Adipose tissue (tissue), 3 donors: ENCODE measurements around the gene CTXND1. TPM values are rescaled to one million over a fixed set of nuclear protein-coding genes. Genes with fewer than 3 reads are reported as not detected.
"Not testable (repeated sequence)": the region's sequence is repeated elsewhere in the genome, so short reads cannot be mapped to it uniquely, and the experiment has no call there.

Experiments
- H3K27ac ChIP-seq: one replicate; pipeline ENCODE4 v1.5.1; 2013; ENCODE audit warnings: low read depth, low read length
- WGBS, 3 donors: extraction: QIAGEN DNeasy Blood & Tissue Kit; methylation state at CpG; one replicate each; pipeline ENCODE4 v1.1.7; 2013; 5-methylcytosine and 5-hydroxymethylcytosine counted together
- polyA plus RNA-seq, 3 donors: library from polyadenylated mRNA; stranded (reverse); fragments of 200-250 nt; gene quantifications; one replicate each; pipeline ENCODE4 v1.2.3, GENCODE V29; 2013
- donor health status: healthy with polysubstance abuse.
- donor health status: Bipolar disorder and iron deficiency.
- donor health status: healthy.

The CTXND1 gene
- polyA plus RNA-seq, 3 donors = 0.12 to 0.33 (median 0.22) TPM

- 58 to 65% (median 60%) methylated on average over 10 of the region's 10 CpGs for WGBS, 3 donors
- no peak overlapping the region for H3K27ac ChIP-seq
Observed at GRCh38 chr15:80173022-80173759, 78.8 kb downstream of the CTXND1 start.

- 74 to 90% (median 86%) methylated on average over 8 of the region's 8 CpGs for WGBS, 3 donors
- no peak overlapping the region for H3K27ac ChIP-seq
Observed at GRCh38 chr15:80172401-80172800, 79.6 kb downstream of the CTXND1 start.

GRCh38 chr15:80171787-80172186, 80.2 kb downstream of the CTXND1 start:
- 59 to 76% (median 62%) methylated on average over 4 of the region's 4 CpGs for WGBS, 3 donors

GRCh38 chr15:80170596-80170995, 81.4 kb downstream of the CTXND1 start:
- whole genome bisulfite sequencing, 3 donors = 86 to 100% (median 95%) methylated on average over 2 of the region's 2 CpGs
- H3K27ac ChIP-seq = no peak overlapping the region

More at GRCh38 chr15:80171787-80172186, 80.2 kb downstream of the CTXND1 start:
- no peak overlapping the region for H3K27ac ChIP-seq

DNA sequence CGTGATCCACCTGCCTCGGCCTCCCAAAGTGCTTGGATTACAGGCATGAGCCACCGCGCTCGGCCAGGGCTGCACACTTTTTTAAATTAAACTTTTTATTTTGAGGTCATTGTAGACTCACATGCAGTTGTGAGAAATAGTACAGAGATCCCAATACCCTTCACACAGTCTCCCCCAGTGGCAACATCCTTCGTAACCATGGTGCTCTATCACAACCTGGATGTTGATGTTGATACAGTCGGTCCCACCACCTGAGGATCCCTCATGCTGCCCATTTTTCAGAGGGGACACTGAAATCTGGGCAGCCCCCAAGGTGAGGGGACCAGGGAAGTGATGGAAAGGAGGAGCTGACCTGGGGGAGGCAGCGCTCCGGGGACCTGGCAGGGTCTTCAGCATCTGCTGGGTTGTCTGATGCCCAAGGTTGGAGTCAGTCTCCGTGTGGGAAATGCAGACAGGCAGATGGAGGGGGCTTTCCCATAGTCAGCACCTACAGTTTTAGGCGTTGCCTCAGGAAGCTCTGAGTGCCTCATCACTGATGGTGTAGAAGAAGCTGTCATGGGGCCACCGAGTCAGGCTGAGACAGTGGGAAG, 82.2 kb downstream of the CTXND1 start:
- H3K27ac ChIP-seq = no peak overlapping the region
- WGBS, 3 donors = 95 to 96% (median 95%) methylated on average over 12 of the region's 12 CpGs

DNA sequence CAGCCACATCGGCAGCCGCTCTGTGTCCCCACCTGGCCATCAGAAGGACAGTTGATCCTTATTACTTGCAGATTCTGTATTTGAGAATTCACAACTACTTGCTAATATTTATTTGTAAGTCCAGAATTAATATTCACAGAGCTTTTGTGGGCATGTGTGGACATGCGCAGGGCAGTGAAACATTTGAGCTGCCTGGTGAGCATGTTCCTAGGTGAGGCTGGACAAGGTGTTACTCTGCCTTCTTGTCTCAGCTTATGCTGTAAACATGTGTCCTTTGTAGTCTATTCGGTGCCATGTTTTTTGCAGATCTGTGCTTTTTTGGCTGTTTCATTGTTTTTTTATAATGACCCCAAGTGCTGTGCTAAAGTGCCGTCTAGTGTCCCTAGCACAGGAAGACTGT, 83.6 kb downstream of the CTXND1 start:
- no peak overlapping the region for H3K27ac ChIP-seq
- 86 to 97% (median 94%) methylated on average over 5 of the region's 5 CpGs for WGBS, 3 donors

- H3K27ac ChIP-seq = no peak overlapping the region
- 93 to 95% (median 94%) methylated on average over 8 of the region's 8 CpGs for WGBS, 3 donors
Observed at GRCh38 chr15:80167936-80168335, 84.1 kb downstream of the CTXND1 start.

- no peak overlapping the region for H3K27ac ChIP-seq
- 95 to 100% (median 98%) methylated on average over 1 of the region's 1 CpG for WGBS, 3 donors
Observed at GRCh38 chr15:80163897-80164296, 88.1 kb downstream of the CTXND1 start.

- H3K27ac ChIP-seq = no peak overlapping the region
Observed at GRCh38 chr15:80163217-80163616, 88.8 kb downstream of the CTXND1 start.

DNA sequence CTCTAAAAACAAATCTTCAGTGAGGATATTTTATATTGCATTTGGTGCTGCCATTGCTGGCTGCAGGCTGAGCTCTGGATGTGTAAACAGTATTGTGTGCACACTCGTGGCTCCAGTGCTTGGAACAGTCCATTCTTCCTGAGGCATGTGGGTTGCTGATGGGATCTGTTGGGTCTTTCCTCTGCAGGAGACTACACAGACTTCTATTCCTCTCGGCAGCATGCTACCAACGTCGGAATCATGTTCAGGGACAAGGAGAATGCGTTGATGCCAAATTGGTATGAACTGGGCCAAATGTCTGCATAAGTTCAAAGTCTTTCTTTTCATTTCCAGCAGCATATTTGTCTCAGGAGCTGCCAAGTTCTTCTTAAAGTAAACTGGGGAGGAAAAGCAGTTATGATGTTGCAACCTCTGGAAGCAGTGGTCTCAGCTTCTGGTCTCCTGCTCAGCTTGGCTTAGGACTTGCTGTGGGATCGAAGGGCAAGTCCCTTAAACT, 89.9 kb downstream of the CTXND1 start:
- WGBS, 3 donors = 39 to 52% (median 48%) methylated on average over 6 of the region's 6 CpGs
- H3K27ac ChIP-seq = no peak overlapping the region

More at GRCh38 chr15:80163217-80163616, 88.8 kb downstream of the CTXND1 start:
- WGBS, 3 donors = 89 to 97% (median 94%) methylated on average over 5 of the region's 5 CpGs

DNA sequence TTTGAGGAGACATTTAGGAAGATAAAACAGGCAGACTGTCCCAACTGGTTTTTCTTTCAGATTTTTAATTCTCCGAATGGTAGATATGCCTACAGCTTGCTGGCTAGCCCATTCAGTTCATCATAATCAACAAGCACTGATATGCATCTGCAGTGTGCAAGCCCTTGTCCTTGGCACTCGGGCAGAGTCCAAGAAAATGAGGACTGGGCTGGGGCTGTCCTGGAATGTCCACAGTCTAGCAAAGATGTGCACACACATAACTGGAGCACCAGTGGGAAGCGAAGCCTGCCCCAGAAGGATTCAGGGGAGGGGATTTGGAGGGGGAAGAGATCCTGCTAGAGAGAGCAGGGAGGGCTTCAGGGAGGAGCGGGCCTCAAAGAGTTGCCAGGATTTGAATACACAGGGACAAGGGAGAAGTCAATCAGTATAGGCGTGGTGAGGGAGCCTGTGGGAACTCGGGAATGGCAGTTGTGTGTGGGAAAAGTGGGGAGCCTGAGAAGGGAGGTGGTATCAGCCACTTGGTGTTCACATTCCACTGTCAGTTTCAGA, 90.5 kb downstream of the CTXND1 start:
- 75 to 82% (median 82%) methylated on average over 6 of the region's 6 CpGs for WGBS, 3 donors
- H3K27ac ChIP-seq = no peak overlapping the region

- WGBS, 3 donors = 41 to 83% (median 42%) methylated on average over 7 of the region's 7 CpGs
- H3K27ac ChIP-seq = no peak overlapping the region
Observed at GRCh38 chr15:80160570-80161156, 91.3 kb downstream of the CTXND1 start.

- no peak overlapping the region for H3K27ac ChIP-seq
- WGBS, 3 donors = 89 to 93% (median 93%) methylated on average over 12 of the region's 12 CpGs
Observed at GRCh38 chr15:80159811-80160569, 92.0 kb downstream of the CTXND1 start.

GRCh38 chr15:80159301-80159700, 92.7 kb downstream of the CTXND1 start:
- WGBS, 3 donors = 96 to 99% (median 98%) methylated on average over 5 of the region's 5 CpGs
- no peak overlapping the region for H3K27ac ChIP-seq

- 86 to 94% (median 87%) methylated on average over 5 of the region's 5 CpGs for WGBS, 3 donors
- no peak overlapping the region for H3K27ac ChIP-seq
Observed at GRCh38 chr15:80157215-80157614, 94.8 kb downstream of the CTXND1 start.

GRCh38 chr15:80156176-80156720, 95.8 kb downstream of the CTXND1 start:
- WGBS, 3 donors = 84 to 93% (median 91%) methylated on average over 8 of the region's 8 CpGs
- no peak overlapping the region for H3K27ac ChIP-seq

DNA sequence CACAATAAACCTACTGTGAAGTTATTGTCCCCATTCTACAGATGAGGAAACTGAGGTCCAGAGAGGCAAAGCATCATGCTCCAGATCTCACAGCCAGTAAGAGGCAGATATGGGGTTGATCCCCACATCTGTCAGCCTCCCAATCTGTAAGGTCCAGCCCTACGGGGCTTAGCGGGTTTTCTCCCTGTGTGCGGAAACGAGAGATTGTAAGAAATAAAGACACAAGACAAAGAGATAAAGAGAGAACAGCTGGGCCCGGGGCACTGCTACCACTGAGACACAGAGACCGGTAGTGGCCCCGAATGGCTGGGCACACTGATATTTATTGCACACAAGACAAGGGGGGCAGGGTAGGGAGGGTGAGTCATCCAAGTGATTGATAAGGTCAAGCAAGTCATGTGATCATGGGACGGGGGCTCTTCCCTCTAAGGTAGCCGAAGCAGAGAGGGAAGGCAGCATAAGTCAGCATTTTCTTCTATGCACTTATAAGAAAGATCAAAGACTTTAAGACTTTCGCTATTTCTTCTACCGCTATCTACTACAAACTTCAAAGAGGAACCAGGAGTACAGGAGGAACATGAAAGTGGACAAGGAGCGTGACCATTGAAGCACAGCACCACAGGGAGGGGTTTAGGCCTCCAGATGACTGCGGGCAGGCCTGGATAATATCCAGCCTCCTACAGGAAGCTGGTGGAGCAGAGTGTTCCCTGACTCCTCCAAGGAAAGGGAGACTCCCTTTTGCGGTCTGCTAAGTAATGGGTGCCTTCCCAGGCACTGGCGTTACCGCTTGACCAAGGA, 96.4 kb downstream of the CTXND1 start:
- WGBS, 3 donors = 62 to 80% (median 68%) methylated on average over 16 of the region's 16 CpGs
- H3K27ac ChIP-seq = not testable (repeated sequence)
